RWPE1 (cell line): ENCODE results near the gene CKAP2L.
A peak's percentile ranks its signal among the peaks of the same experiment; 100 is the strongest.

Experiments
- CTCF ChIA-PET: fragments of 350-600 bp; sonication (Branson Sonifier 250); formaldehyde crosslinking; extraction: SDS; loops from one replicate; lab custom pipeline; 2021; lab: Yijun Ruan, JAX
- POLR2A ChIA-PET: fragments of 400-600 bp; formaldehyde crosslinking; extraction: SDS; loops from one replicate; lab custom pipeline; 2020; ENCODE audit warnings: antibody characterized with exemption; ENCODE audit not compliant: low non-redundant PET; lab: Yijun Ruan, JAX
- DNase-seq: peaks from one replicate; pipeline ENCODE4 v3.0.0; 2012; ENCODE audit warnings: low spot score
- H3K27ac ChIP-seq: fragments of 450-650 bp; 2 replicates; pipeline ENCODE4 v1.5.1; 2017
- CTCF ChIP-seq: fragments of 450-650 bp; conservative IDR thresholded peaks from 2 replicates; pipeline ENCODE4 v1.5.1; 2017; ENCODE audit warnings: low read depth, mild to moderate bottlenecking

Gene CKAP2L

GRCh38 chr2:112779598-112779997 lies 15.2 kb upstream of the CKAP2L start:
- no peak overlapping the region for H3K27ac ChIP-seq
- DNase-seq, result no peak
- TF ChIP-seq CTCF, result no peak
- ChIA-PET CTCF (no interaction called here), POLR2A (no interaction called here)

GRCh38 chr2:112777036-112777435 lies 12.6 kb upstream of the CKAP2L start:
- DNase-seq, result no peak
- H3K27ac ChIP-seq, result peak overlapping the region; percentile 50; the same call in 1 of the 2 replicates
- ChIA-PET CTCF (interaction anchor here (0.9 kb wide), 1 partner anchor 108 kb away, joined by 3 read pairs; no protein-coding TSS in a partner anchor), POLR2A (no interaction called here)
- TF ChIP-seq CTCF, result no peak

- TF ChIP-seq CTCF, result no peak
- no peak for DNase-seq
- ChIA-PET POLR2A (no interaction called here), CTCF (interaction anchor here (0.6 to 1.1 kb wide), 2 partner anchors 38 to 109 kb away, joined by 4 read pairs; no protein-coding TSS in a partner anchor)
- no peak overlapping the region for H3K27ac ChIP-seq
Observed at GRCh38 chr2:112776113-112776512, 11.7 kb upstream of the CKAP2L start.

- CTCF ChIA-PET, result interaction anchor here (1.1 kb wide), 1 partner anchor 111 kb away, joined by 4 read pairs; no protein-coding TSS in a partner anchor
- no peak overlapping the region for H3K27ac ChIP-seq
- no peak for DNase-seq
- TF ChIP-seq CTCF, result no peak
- POLR2A ChIA-PET, result no interaction called here
Observed at GRCh38 chr2:112774536-112775285, 10.3 kb upstream of the CKAP2L start.

- no peak for DNase-seq
- POLR2A ChIA-PET, result interaction anchor here (0.6 to 1.0 kb wide), 2 partner anchors 10 to 172 kb away, joined by 3 to 5 read pairs; no protein-coding TSS in a partner anchor
- TF ChIP-seq CTCF, result no peak
- H3K27ac ChIP-seq, result peak overlapping the region; percentile 43; the same call in 1 of the 2 replicates
- CTCF ChIA-PET, result interaction anchor here (0.6 to 1.2 kb wide), 2 partner anchors 11 to 111 kb away, joined by 4 read pairs; partner anchors contain the start of gene IL1A
Observed at GRCh38 chr2:112773556-112773955, 9.1 kb upstream of the CKAP2L start.

GRCh38 chr2:112772911-112773475 lies 8.6 kb upstream of the CKAP2L start:
- no peak for TF ChIP-seq CTCF
- H3K27ac ChIP-seq, result peak overlapping the region; percentile 43; the same call in 1 of the 2 replicates
- POLR2A ChIA-PET, result interaction anchor here (0.6 to 1.0 kb wide), 2 partner anchors 11 to 171 kb away, joined by 3 to 5 read pairs; no protein-coding TSS in a partner anchor
- DNase-seq, result no peak
- CTCF ChIA-PET, result interaction anchor here (0.5 to 1.2 kb wide), 4 partner anchors 58 to 884 kb away, joined by 3 to 5 read pairs (median 4); no protein-coding TSS in a partner anchor
